Esophagus squamous epithelium (tissue), 5 donors: ENCODE results near the gene ARL13B. TPM values are rescaled to one million over a fixed set of nuclear protein-coding genes. Genes with fewer than 3 reads are reported as not detected.

Experiments
- DNase-seq: peaks from one replicate; lab custom pipeline; 2025; lab: John Stamatoyannopoulos, UW
- H3K27ac ChIP-seq, 4 donors: fragments of 200-600 bp; sonication (generic); one replicate each; pipeline ENCODE4 v1.5.1; 2016 to 2019; ENCODE audit warnings: mild to moderate bottlenecking in 1 of 4
- H3K27me3 ChIP-seq, 4 donors: fragments of 200-600 bp; sonication (generic); 1 replicate in 3 of 4; 2 replicates in 1 of 4; pipeline versions ENCODE4 v1.5.1 to v1.6.0; 2017 to 2021; ENCODE audit warnings: antibody characterized with exemption in 1 of 4
- H3K36me3 ChIP-seq, 3 donors: fragments of 200-600 bp; sonication (generic); one replicate each; pipeline ENCODE4 v1.5.1; 2016 to 2019
- H3K4me1 ChIP-seq, 3 donors: fragments of 200-600 bp; sonication (generic); one replicate each; pipeline ENCODE4 v1.5.1; 2017 to 2019
- H3K4me3 ChIP-seq, 4 donors: fragments of 200-600 bp; sonication (generic); 1 replicate in 3 of 4; 2 replicates in 1 of 4; pipeline ENCODE4 v1.5.1; 2016 to 2019; ENCODE audit warnings: mild to moderate bottlenecking in 2 of 4, moderate library complexity in 1 of 4
- H3K9me3 ChIP-seq, 3 donors: fragments of 200-600 bp; sonication (generic); one replicate each; pipeline ENCODE4 v1.5.1; 2016 to 2019
- POLR2A ChIP-seq, 4 donors: fragments of 450-650 bp; IDR thresholded peaks; one replicate each; pipeline ENCODE4 v1.6.1; 2017; ENCODE audit warnings: antibody characterized with exemption in 4 of 4, mild to moderate bottlenecking in 4 of 4, moderate library complexity in 3 of 4
- WGBS, 2 donors: methylation state at CpG; one replicate each; pipeline ENCODE4 v1.1.5; 2018; 5-methylcytosine and 5-hydroxymethylcytosine counted together
- intact Hi-C: fragments of 100-400 bp; cut with DNase I; formaldehyde crosslinking; loops from one replicate; pipeline ENCODE4 v1.15.0; 2022
- total RNA-seq, 4 donors: library from RNA; depleted of rRNA; stranded (reverse); fragments of >200 nt; gene quantifications; one replicate each; pipeline ENCODE4 v1.1.0, GENCODE V29; 2016
- TF ChIP-seq, protein P1 (sequence below), 6 experiments: fragments of 450-650 bp in 4 of 6; fragments of 200-600 bp in 2 of 6; sonication (generic) in 2 of 6; IDR thresholded peaks; one replicate each; pipeline ENCODE4 v1.5.1; 2016 to 2019; ENCODE audit warnings: antibody characterized with exemption in 6 of 6, mild to moderate bottlenecking in 4 of 6, moderate library complexity in 4 of 6
- donor health status: DM: yes; HTN: yes; CAD: no.

The ARL13B gene
- total RNA-seq, 4 donors from 2014 or later = 4.2 to 9.0 (median 6.4) TPM

DNA sequence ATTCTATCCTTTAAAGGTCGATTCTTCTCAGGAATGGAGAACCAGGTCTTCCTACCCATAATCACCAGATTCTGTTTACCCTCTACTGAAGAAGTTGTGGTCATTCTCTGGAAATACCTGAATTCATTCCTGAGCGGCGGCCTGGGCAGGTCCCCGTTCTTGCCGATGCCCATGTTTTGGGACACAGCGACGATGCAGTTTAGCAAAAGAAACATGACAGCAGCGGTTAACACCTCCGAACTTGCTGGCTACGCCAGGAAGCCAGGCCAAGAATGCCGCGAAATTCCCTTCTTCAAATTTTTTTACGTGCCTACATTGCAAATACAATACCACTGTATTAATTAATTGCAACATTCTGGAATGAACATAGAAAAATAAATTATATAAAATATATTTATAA is 81.3 kb downstream of the ARL13B start:
- no peaks in the 10 kb centered on the region for H3K27me3 ChIP-seq
- H3K27ac ChIP-seq = no peak overlapping the region
- TF ChIP-seq, protein P1, sequence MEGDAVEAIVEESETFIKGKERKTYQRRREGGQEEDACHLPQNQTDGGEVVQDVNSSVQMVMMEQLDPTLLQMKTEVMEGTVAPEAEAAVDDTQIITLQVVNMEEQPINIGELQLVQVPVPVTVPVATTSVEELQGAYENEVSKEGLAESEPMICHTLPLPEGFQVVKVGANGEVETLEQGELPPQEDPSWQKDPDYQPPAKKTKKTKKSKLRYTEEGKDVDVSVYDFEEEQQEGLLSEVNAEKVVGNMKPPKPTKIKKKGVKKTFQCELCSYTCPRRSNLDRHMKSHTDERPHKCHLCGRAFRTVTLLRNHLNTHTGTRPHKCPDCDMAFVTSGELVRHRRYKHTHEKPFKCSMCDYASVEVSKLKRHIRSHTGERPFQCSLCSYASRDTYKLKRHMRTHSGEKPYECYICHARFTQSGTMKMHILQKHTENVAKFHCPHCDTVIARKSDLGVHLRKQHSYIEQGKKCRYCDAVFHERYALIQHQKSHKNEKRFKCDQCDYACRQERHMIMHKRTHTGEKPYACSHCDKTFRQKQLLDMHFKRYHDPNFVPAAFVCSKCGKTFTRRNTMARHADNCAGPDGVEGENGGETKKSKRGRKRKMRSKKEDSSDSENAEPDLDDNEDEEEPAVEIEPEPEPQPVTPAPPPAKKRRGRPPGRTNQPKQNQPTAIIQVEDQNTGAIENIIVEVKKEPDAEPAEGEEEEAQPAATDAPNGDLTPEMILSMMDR (IDR thresholded peaks at IDR 0.05) = no peak
- TF ChIP-seq POLR2A (IDR thresholded peaks at IDR 0.05) = no peak
- no peak overlapping the region for H3K4me3 ChIP-seq
- no peaks in the 10 kb centered on the region for H3K9me3 ChIP-seq
- intact Hi-C loops = loop anchor here (10.0 kb wide), 1 partner anchor 56 kb away; no protein-coding TSS in a partner anchor
- DNase-seq = no peak
- peaks cover 0 to 35% (median 21%) of the 10 kb centered on the region in 3 donors for H3K4me1 ChIP-seq
- 92 to 98% methylated on average over 10 to 12 of the region's 13 CpGs for WGBS, 2 donors
- H3K36me3 ChIP-seq = peaks cover 0 to 23% (median 0%) of the 10 kb centered on the region in 3 donors

DNA sequence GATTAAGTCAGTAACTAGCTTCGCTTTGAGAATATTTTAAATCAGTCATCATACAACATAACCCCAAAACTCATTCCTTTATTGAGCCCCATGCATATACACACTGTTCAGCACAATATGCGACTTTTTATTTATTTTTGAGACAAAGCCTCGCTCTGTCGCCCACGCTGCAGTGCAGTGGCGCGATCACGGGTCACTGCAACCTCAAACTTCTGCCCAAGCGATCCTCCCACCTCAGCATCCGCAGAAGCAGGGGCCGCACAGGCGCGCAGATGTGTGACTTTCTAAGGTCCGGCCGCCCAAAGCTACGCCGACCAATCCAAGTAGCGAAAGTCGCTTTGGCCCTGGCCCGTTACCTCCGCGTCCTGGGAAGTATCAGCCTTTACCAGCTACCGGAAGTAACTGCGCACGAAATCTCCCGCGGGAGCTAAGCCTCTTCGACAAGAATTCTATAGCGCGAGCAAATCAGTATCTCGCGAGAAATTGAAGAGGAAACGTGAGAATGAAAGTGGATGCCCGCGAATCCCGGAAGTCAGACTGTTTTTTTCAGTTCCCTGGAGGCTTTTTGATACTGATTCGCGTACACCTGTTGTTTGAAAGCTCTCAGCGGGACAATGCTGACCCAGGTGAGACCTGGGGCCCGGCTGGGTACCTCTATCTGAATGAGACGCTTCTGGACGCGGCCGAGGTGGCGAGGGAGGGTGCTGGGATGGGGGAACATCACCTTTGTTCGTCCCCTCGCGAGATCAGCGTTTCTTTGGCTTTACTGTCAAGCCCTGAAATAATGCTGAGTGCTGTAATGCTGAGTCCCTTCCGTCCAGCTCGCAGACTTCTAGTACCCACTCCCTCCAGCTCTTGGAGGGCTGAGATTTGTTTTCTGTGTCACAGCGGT is 82.8 kb downstream of the ARL13B start, which contains the start of the genes DHFR2 and NSUN3:
DHFR2 (minus strand) TSS at position 404 of the 892 bp plus-strand sequence. CDS start 1,405 bp downstream, outside the sequence.
NSUN3 (plus strand) TSS at position 549 of the 892 bp plus-strand sequence; CDS start at position 615, 66 bp downstream.
- H3K4me1 ChIP-seq = peaks cover 0 to 35% (median 21%) of the 10 kb centered on the region in 3 donors
- peak within 1 kb of the TSS; percentile 63 to 77 (median 71) for H3K4me3 ChIP-seq
- peak; percentile 75 for DNase-seq
- 0 to 1% methylated on average over 18 to 36 of the region's 52 CpGs for WGBS, 2 donors
- no peaks in the 10 kb centered on the region for H3K9me3 ChIP-seq
- peaks cover 0 to 38% (median 0%) of the 10 kb centered on the region in 3 donors for H3K36me3 ChIP-seq
- no peaks in the 10 kb centered on the region for H3K27me3 ChIP-seq
- peak in 3 of 4 donors; percentile 21 to 40 (median 39) for TF ChIP-seq POLR2A (IDR thresholded peaks at IDR 0.05)
- TF ChIP-seq, protein P1 (IDR thresholded peaks at IDR 0.05) = peak in 1 of 6 experiments; percentile 3
- peak within 1 kb of the TSS; percentile 90 to 96 (median 93) for H3K27ac ChIP-seq
- intact Hi-C loops = loop anchor here (10.0 kb wide), 1 partner anchor 58 kb away; no protein-coding TSS in a partner anchor

DNA sequence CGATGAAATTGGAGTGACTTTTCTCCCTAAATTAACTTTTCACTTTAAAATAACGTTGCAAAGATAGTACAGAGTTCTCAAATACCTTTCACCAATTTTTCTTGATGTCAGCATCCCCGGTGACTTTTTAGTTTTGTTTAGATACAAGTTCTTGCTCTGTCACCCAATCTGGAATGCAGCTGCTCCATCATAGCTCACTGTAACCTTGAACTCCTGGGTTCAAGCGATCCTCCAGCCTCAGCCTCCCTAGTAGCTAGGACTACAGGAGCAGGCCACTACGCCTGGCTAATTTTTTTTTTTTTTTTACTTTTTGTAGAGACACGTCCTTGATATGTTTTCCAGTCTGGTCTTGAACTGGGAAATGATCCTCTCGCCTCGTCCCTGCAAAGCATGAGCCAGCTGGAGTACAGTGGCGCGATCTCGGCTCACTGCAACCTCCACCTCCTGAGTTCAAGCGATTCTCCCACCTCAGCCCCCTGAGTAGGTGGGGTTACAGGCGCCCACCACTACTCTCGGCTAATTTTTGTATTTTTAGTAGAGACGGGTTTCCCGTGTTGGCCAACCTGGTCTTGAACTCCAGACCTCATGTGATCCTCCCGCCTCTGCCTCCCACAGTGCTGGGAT is 83.7 kb downstream of the ARL13B start:
- DNase-seq = no peak
- TF ChIP-seq, protein P1 (IDR thresholded peaks at IDR 0.05) = no peak
- TF ChIP-seq POLR2A (IDR thresholded peaks at IDR 0.05) = no peak
- Histone ChIP-seq H3K36me3 (peaks cover 0 to 39% (median 0%) of the 10 kb centered on the region in 3 donors), H3K9me3 (no peaks in the 10 kb centered on the region), H3K27me3 (no peaks in the 10 kb centered on the region), H3K27ac (peak overlapping the region; percentile 90 to 96 (median 93)), H3K4me1 (peaks cover 0 to 35% (median 21%) of the 10 kb centered on the region in 3 donors), H3K4me3 (peak overlapping the region; percentile 63 to 77 (median 71))
- intact Hi-C loops = loop anchor here (10.0 kb wide), 1 partner anchor 59 kb away; no protein-coding TSS in a partner anchor
- 44 to 45% methylated on average over 14 to 17 of the region's 17 CpGs for WGBS, 2 donors

DNA sequence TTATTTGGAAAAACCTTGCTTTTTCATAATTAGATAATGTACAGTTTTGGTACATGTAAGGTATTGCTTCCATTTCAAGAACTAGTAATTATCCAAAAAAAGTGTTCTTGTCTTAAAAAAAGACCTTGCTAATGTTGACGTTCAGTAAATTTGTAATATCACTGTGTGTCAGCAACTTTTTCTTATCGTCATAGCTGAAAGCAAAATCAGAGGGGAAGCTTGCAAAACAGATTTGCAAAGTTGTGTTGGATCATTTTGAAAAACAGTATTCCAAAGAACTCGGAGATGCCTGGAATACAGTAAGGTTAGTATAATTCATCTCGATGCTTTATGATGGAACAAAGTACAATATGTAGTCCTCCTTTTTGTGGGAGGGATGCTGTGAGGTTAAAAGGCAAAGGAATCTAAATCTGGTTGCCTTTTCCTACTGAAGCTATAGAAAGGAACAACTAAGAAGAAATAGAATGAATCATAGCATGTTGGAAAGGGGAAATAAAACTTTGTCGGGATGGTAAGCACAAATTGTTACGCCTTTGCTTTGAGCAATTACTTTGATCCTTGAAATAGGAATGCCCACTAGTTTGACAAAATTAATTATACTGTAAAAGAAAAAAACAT is 84.4 kb downstream of the ARL13B start:
- no peak for DNase-seq
- Histone ChIP-seq H3K9me3 (no peaks in the 10 kb centered on the region), H3K27ac (peak overlapping the region in 1 of 4 donors; percentile 90), H3K36me3 (peaks cover 0 to 33% (median 0%) of the 10 kb centered on the region in 3 donors), H3K4me1 (peaks cover 0 to 35% (median 21%) of the 10 kb centered on the region in 3 donors), H3K4me3 (peak overlapping the region in 2 of 4 donors; percentile 72 to 77), H3K27me3 (no peaks in the 10 kb centered on the region)
- no peak for TF ChIP-seq POLR2A (IDR thresholded peaks at IDR 0.05)
- TF ChIP-seq, protein P1 (IDR thresholded peaks at IDR 0.05) = no peak
- 78 to 79% methylated on average over 6 of the region's 6 CpGs for WGBS, 2 donors
- intact Hi-C loops = loop anchor here (10.0 kb wide), 1 partner anchor 60 kb away; no protein-coding TSS in a partner anchor
